CD14-positive monocyte (primary cell): ENCODE results near the gene CCDC85C. TPM values are rescaled to one million over a fixed set of nuclear protein-coding genes. Genes with fewer than 3 reads are reported as not detected.

Source experiments
- DNase-seq, 3 donors: peaks; one replicate each; pipeline ENCODE4 v3.0.0-alpha.2; 2011 to 2022
- H2AFZ ChIP-seq: 2 replicates; pipeline ENCODE4 v1.6.0; 2012; ENCODE audit warnings: mild to moderate bottlenecking, low read depth, low read length, inconsistent platforms; ENCODE audit not compliant: insufficient read depth, poor library complexity, severe bottlenecking
- H3K27ac ChIP-seq, 2 donors: 1 replicate in 1 of 2; 2 replicates in 1 of 2; pipeline ENCODE4 v1.5.1; 2012 to 2013; ENCODE audit warnings: low read length in 2 of 2, control low read depth in 1 of 2, inconsistent platforms in 1 of 2, low read depth in 1 of 2, mild to moderate bottlenecking in 1 of 2
- H3K27me3 ChIP-seq, 2 donors: one replicate each; pipeline versions ENCODE4 v1.6.0 to v1.6.1; 2011 to 2013; ENCODE audit warnings: low read length in 2 of 2; ENCODE audit not compliant: control insufficient read depth in 2 of 2, insufficient read depth in 2 of 2
- H3K36me3 ChIP-seq, 2 donors: replicated peaks in 1 of 2; 1 replicate in 1 of 2; 2 replicates in 1 of 2; pipeline versions ENCODE4 v1.5.1 to v1.6.1; 2012 to 2013; ENCODE audit warnings: low read length in 2 of 2, control low read depth in 1 of 2, inconsistent platforms in 1 of 2, mild to moderate bottlenecking in 1 of 2; ENCODE audit not compliant: insufficient read depth in 2 of 2, control insufficient read depth in 1 of 2
- H3K4me1 ChIP-seq, 2 donors: 1 replicate in 1 of 2; 2 replicates in 1 of 2; pipeline versions ENCODE4 v1.5.1 to v1.6.1; 2012 to 2013; ENCODE audit warnings: low read length in 2 of 2, control low read depth in 1 of 2, inconsistent platforms in 1 of 2, mild to moderate bottlenecking in 1 of 2, moderate library complexity in 1 of 2; ENCODE audit not compliant: insufficient read depth in 2 of 2, control insufficient read depth in 1 of 2
- H3K4me2 ChIP-seq: replicated peaks from 2 replicates; pipeline ENCODE3; 2012; ENCODE audit warnings: low read length, moderate library complexity, mild to moderate bottlenecking; ENCODE audit not compliant: poor library complexity, severe bottlenecking; ENCODE audit errors: extremely low read depth
- H3K4me3 ChIP-seq, 3 experiments: fragments of 200-600 bp in 1 of 3; sonication (generic) in 1 of 3; replicated peaks in 1 of 3; 1 replicate in 2 of 3; 2 replicates in 1 of 3; pipeline ENCODE4 v1.5.1; 2011 to 2013; ENCODE audit warnings: low read length in 3 of 3, mild to moderate bottlenecking in 3 of 3, control low read depth in 2 of 3, low read depth in 2 of 3, inconsistent platforms in 1 of 3, moderate library complexity in 1 of 3
- H3K79me2 ChIP-seq: 2 replicates; pipeline ENCODE4 v1.6.0; 2012; ENCODE audit warnings: mild to moderate bottlenecking, control low read depth, inconsistent platforms, low read length, moderate library complexity; ENCODE audit not compliant: insufficient read depth
- H3K9ac ChIP-seq: 2 replicates; pipeline ENCODE4 v1.6.0; 2017; ENCODE audit warnings: low read length, mild to moderate bottlenecking; ENCODE audit not compliant: insufficient read depth, poor library complexity, severe bottlenecking
- H3K9me3 ChIP-seq, 2 donors: replicated peaks in 1 of 2; 1 replicate in 1 of 2; 2 replicates in 1 of 2; pipeline versions ENCODE4 v1.5.1 to v1.6.1; 2012 to 2013; ENCODE audit warnings: low read length in 2 of 2, control low read depth in 1 of 2; ENCODE audit not compliant: control insufficient read depth in 1 of 2, insufficient read depth in 1 of 2
- H4K20me1 ChIP-seq: 2 replicates; pipeline ENCODE4 v1.6.0; 2012; ENCODE audit warnings: mild to moderate bottlenecking, low read length, control low read depth, moderate library complexity; ENCODE audit not compliant: insufficient read depth
- H3K27ac Mint-ChIP-seq, 7 donors: one replicate each; pipeline ENCODE4 v1.8.0; 2020; ENCODE audit warnings: mild to moderate bottlenecking in 7 of 7, mixed read lengths in 7 of 7, moderate library complexity in 6 of 7, inconsistent platforms in 2 of 7
- H3K27me3 Mint-ChIP-seq, 3 donors: one replicate each; pipeline ENCODE4 v1.8.0; 2021 to 2022; ENCODE audit warnings: low read depth in 3 of 3, mild to moderate bottlenecking in 3 of 3, mixed read lengths in 3 of 3, moderate library complexity in 3 of 3, inconsistent platforms in 1 of 3
- H3K36me3 Mint-ChIP-seq, 2 donors: one replicate each; pipeline ENCODE4 v1.8.0; 2020; ENCODE audit warnings: mixed read lengths in 2 of 2, inconsistent platforms in 1 of 2, mild to moderate bottlenecking in 1 of 2
- H3K4me1 Mint-ChIP-seq: one replicate; pipeline ENCODE4 v1.8.0; 2020; ENCODE audit warnings: mild to moderate bottlenecking, mixed read lengths
- H3K4me3 Mint-ChIP-seq, 2 donors: one replicate each; pipeline ENCODE4 v1.8.0; 2020; ENCODE audit warnings: mild to moderate bottlenecking in 2 of 2, mixed read lengths in 2 of 2, moderate library complexity in 1 of 2
- H3K9me3 Mint-ChIP-seq, 7 donors: one replicate each; pipeline ENCODE4 v1.8.0; 2020 to 2022; ENCODE audit warnings: mixed read lengths in 7 of 7, mild to moderate bottlenecking in 6 of 7, moderate library complexity in 6 of 7, inconsistent platforms in 2 of 7
- WGBS: methylation state at CpG from one replicate; pipeline ENCODE4 v1.1.5; 2013; ENCODE audit warnings: missing lambda C conversion rate; ENCODE audit not compliant: insufficient coverage; 5-methylcytosine and 5-hydroxymethylcytosine counted together
- intact Hi-C, 2 donors: fragments of 100-400 bp; cut with micrococcal nuclease; formaldehyde crosslinking; loops; one replicate each; pipeline versions ENCODE4 v1.15.0 to v1.15.1; 2023
- polyA plus RNA-seq, 3 donors: library from polyadenylated mRNA; depleted of rRNA in 1 of 3; unstranded in 2 of 3; stranded (reverse) in 1 of 3; fragments of 300-500 nt in 2 of 3; fragments of >200 nt in 1 of 3; fragmentation: Illumina TruSeq in 2 of 3; gene quantifications; 1 replicate in 2 of 3; 2 replicates in 1 of 3; pipeline ENCODE4 v1.2.3, GENCODE V29; 2012 to 2021
- TF ChIP-seq, protein P1 (sequence below): fragments of 200-600 bp; IDR thresholded peaks from one replicate; pipeline ENCODE4 v1.8.0; 2022; ENCODE audit warnings: antibody characterized with exemption, mild to moderate bottlenecking

CCDC85C gene
- polyA plus RNA-seq, 3 donors = under 0.01 to 0.03 TPM; not detected in 1

DNA sequence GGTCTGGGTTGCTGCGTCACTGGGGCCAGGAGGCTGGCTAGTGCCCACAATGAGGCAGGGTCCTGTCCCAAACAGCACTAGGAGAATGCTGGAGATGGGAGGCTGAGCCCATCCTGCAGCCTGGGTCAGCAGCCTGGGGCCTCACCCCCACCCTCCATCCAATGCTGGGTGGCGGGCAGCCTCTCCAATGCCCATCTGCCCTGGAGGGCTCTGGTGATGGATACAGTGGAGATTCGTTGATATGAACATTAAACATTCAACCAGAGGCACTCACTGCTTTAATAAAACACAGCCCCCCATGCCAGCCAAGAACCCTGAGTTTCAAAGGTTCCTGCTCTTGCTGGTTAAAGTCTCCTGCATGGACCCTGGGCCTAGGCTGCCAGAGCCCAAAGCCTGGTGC lies 21.5 kb upstream of the CCDC85C start:
- H3K4me3 Mint-ChIP-seq = no peak overlapping the region
- Histone ChIP-seq H3K9me3 (no peaks in the 10 kb centered on the region), H3K27ac (no peak overlapping the region), H3K4me2 (no peak overlapping the region), H3K79me2 (no peaks in the 10 kb centered on the region), H4K20me1 (no peaks in the 10 kb centered on the region), H3K27me3 (peaks cover 0 to under 1% of the 10 kb centered on the region in 2 donors), H2AFZ (no peak overlapping the region), H3K9ac (no peak overlapping the region), H3K36me3 (no peaks in the 10 kb centered on the region), H3K4me3 (no peak overlapping the region), H3K4me1 (no peaks in the 10 kb centered on the region)
- no peaks in the 10 kb centered on the region for H3K4me1 Mint-ChIP-seq
- no peak overlapping the region for H3K27ac Mint-ChIP-seq
- no peak for DNase-seq
- no CpG with 5 or more reads among the region's 3 CpGs for WGBS
- H3K9me3 Mint-ChIP-seq = no peaks in the 10 kb centered on the region
- H3K27me3 Mint-ChIP-seq = peaks cover 8 to 19% (median 15%) of the 10 kb centered on the region in 3 donors
- intact Hi-C loops = loop anchor here in 1 of 2 donors (5.0 kb wide), 1 partner anchor 108 kb away; no protein-coding TSS in a partner anchor
- H3K36me3 Mint-ChIP-seq = no peaks in the 10 kb centered on the region
- TF ChIP-seq, protein P1, sequence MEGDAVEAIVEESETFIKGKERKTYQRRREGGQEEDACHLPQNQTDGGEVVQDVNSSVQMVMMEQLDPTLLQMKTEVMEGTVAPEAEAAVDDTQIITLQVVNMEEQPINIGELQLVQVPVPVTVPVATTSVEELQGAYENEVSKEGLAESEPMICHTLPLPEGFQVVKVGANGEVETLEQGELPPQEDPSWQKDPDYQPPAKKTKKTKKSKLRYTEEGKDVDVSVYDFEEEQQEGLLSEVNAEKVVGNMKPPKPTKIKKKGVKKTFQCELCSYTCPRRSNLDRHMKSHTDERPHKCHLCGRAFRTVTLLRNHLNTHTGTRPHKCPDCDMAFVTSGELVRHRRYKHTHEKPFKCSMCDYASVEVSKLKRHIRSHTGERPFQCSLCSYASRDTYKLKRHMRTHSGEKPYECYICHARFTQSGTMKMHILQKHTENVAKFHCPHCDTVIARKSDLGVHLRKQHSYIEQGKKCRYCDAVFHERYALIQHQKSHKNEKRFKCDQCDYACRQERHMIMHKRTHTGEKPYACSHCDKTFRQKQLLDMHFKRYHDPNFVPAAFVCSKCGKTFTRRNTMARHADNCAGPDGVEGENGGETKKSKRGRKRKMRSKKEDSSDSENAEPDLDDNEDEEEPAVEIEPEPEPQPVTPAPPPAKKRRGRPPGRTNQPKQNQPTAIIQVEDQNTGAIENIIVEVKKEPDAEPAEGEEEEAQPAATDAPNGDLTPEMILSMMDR = no peak

GRCh38 chr14:99624971-99625370 lies 21.0 kb upstream of the CCDC85C start:
- Histone ChIP-seq H3K4me1 (no peaks in the 10 kb centered on the region), H3K4me3 (no peak overlapping the region), H3K9ac (no peak overlapping the region), H3K36me3 (no peaks in the 10 kb centered on the region), H3K27ac (no peak overlapping the region), H3K4me2 (no peak overlapping the region), H3K27me3 (peaks cover 0 to 5% of the 10 kb centered on the region in 2 donors), H3K79me2 (no peaks in the 10 kb centered on the region), H3K9me3 (no peaks in the 10 kb centered on the region), H4K20me1 (no peaks in the 10 kb centered on the region), H2AFZ (no peak overlapping the region)
- H3K27ac Mint-ChIP-seq = no peak overlapping the region
- TF ChIP-seq, protein P1 = no peak
- no peaks in the 10 kb centered on the region for H3K36me3 Mint-ChIP-seq
- no peak overlapping the region for H3K4me3 Mint-ChIP-seq
- peaks cover 10 to 17% (median 16%) of the 10 kb centered on the region in 3 donors for H3K27me3 Mint-ChIP-seq
- H3K4me1 Mint-ChIP-seq = no peaks in the 10 kb centered on the region
- intact Hi-C loops = loop anchor here in 1 of 2 donors (5.0 kb wide), 1 partner anchor 108 kb away; no protein-coding TSS in a partner anchor
- WGBS = 91% methylated on average over 11 of the region's 13 CpGs
- no peaks in the 10 kb centered on the region for H3K9me3 Mint-ChIP-seq
- no peak for DNase-seq
